Colon (tissue), 2 donors: ENCODE results near the gene NUDT9.
A peak's percentile ranks its signal among the peaks of the same experiment; 100 is the strongest.
"Not testable (repeated sequence)": the region's sequence is repeated elsewhere in the genome, so short reads cannot be mapped to it uniquely, and the experiment has no call there.

Source experiments
- FAIRE-seq: peaks from 2 replicates; lab custom pipeline; 2012; peaks lifted over from hg19 to GRCh38; lab: Jason Lieb, UNC
- donor health status: control.
- donor health status: control.

The NUDT9 gene, protein sequence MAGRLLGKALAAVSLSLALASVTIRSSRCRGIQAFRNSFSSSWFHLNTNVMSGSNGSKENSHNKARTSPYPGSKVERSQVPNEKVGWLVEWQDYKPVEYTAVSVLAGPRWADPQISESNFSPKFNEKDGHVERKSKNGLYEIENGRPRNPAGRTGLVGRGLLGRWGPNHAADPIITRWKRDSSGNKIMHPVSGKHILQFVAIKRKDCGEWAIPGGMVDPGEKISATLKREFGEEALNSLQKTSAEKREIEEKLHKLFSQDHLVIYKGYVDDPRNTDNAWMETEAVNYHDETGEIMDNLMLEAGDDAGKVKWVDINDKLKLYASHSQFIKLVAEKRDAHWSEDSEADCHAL

DNA sequence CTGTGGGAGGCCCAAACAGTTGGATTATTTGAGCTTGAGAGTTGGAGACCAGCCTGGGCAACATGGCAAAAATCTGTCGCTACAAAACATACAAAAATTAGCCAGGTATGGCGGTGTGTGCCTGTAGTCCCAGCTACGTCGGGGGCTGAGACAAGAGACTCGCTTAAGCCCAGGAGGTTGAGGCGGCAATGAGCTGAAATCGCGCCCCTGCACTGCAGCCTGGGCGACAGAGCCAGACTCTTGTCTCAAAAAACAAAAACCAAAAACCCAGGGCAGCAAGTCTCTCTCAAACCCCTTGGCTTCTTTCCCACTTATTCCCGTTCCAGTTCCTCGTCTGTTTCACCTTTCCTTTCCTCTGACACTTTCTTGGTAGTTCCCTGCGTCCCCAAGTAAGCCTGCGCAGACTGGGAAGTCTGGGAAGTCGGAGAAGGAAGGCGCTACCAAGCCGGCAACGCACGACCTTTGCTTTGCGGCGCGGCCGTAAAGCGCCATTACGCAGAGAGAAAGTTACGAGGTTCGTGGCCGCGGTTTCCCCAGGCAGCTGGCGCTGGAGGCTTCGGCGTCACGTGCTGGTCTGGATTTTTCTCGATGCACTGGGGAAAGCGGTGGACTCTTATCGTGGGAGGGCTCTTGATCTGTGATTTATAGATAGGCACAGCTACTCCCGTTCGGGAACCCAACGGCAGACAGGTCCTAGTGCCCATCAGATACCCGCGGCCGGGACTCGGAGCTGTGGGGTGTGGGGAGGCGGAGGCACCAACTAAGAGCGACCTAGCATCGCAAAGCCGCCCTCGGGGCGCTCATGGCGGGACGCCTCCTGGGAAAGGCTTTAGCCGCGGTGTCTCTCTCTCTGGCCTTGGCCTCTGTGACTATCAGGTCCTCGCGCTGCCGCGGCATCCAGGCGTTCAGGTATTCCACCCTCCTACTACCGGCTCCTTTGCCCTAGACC lies at the start of gene NUDT9:
Gene NUDT9, plus strand, starts transcription at position 470 of the 949 bp plus-strand sequence. Its CDS starts 333 bp downstream, at position 803.
- FAIRE-seq, result no peak

DNA sequence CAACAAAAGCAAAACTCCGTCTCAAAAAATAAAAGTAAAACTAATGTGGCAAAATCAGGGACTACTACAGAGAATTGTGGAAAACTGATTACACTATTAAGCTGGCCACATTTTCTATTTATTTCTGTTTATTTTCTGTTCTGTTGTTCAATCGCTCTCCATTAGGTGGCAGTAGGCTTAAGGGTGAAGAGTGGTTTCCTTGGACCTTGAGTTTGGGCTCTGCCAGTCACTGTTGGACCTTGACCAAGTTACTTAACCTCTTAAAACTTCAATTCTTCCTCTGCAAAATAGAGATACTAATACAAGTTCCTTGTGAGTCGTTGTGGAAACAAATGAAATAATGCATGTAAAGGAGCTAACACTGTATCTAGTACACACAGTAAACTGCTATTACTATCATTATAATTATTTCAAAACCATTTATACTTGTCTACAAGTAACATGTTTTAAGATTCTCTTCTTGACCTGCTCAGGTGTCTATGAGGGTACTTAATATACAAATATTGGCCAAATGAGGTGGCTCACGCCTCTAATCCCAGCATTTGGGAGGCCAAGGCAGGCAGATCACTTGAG lies 46.6 kb upstream of the NUDT9 start:
- no peak for FAIRE-seq

DNA sequence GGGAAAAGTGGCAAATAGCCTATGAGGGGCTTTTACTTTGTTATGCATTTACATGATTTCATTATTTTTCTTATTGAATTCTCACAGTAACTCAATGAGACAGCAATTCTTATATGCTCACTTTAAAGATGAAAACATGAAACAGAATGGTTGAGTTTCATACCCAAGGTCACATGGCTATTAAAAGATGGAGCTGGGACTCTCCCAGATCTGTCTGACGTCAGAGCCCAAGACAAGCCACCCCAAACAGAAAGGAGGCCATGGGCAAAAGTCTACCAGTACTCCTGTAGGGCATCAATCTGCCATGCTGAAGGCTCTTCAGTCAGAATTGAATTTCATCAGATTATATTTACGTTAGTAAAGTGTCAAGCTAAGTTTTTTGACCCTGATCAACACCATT lies 44.6 kb upstream of the NUDT9 start:
- FAIRE-seq, result no peak

DNA sequence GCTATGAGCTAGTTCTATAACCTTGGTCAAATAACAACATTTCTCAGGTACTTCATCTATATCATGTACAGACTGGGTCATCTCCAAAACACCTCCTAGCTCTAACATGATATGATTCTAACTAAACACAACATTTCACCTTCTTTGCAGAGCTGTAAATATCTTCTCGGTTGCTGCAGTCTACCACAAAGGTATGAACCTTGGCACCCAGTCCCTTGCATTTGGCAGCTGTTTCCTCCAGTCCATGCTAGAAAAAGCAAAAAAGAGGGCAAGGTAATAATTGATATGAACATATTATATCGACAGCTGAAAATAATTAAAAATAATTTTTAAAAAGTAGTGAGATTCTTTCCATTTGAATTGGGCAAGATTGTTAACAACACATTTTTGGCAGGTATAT lies 40.3 kb upstream of the NUDT9 start:
- FAIRE-seq, result no peak

DNA sequence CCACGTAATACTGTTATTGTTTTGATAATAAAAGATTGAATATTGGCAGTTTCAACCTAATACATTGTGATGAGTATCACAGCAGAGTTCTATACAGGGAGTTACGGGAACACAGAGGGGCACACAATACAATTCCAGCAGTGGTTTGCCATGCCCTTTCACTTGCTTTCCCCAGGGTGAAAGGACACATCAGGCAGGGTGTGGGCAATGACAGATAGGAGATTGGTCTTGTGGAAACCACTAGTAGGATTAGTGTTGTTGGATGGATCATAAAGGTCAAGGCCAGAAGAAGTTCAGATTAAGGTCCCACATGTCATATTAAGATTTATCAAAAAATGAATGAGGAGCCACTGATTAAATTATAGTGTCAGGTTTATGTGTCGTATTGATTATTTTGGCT lies 39.4 kb upstream of the NUDT9 start:
- no peak for FAIRE-seq

DNA sequence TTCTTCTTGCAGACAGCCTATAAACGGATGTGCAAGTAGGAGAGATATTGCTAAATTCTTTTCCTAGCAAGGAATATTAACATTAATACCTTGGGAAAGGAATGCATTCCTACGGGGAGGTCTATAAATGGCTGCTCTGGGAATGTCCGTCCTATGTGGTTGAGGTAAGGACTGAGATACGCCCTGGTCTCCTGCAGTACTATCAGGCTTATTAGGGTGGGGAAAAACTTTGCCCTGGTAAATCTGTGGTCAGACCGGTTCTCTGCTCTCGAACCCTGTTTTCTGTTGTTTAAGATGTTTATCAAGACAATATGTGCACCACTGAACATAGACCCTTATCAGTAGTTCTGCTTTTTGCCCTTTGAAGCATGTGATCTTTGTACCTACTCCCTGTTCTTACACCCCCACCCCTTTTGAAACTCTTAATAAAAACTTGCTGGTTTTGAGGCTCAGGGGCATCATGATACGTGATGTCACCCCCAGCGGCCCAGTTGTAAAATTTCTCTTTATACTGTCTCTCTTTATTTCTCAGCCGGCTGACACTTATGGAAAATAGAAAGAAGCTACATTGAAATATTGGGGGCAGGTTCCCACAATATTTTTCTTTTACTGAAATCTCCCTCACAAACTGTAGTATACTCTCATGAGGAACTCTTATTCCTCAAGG lies 37.8 kb upstream of the NUDT9 start:
- FAIRE-seq, result not testable (repeated sequence)

DNA sequence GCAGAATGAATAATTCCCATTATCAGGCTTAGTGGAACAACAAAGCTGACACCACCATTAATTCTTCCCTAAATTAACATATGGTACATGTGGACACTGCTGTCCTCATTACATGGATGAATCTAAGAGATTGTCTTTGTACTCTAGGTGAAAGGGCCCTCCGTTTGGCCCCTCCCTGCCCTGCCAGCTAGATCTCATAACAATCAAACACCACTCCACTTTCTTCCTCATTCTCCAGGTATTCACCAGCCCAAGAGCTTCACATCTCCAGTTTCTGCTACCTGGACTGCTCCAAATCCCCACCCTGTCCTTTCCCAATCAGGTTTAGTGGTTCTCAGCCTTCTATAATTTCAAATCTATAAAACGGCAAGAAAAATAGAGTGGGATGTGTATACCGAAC lies 35.1 kb upstream of the NUDT9 start:
- no peak for FAIRE-seq

DNA sequence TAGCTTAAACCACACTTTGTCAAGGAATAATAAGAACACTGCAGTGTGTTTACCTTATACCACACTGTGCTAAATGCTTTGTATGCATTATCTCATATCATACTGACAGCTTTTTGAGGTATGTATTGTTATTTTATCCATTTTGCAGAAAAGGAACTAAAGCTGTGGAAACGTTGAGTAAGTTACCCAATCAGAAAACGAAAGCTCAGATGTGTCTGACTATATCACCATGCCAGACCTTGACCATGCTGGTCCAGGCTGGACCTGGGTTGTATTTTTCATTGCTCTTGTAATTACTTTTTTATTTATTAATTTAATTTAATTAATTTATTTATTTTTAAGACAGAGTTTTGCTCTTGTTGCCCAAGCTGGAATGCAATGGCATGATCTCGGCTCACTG lies 33.5 kb upstream of the NUDT9 start:
- FAIRE-seq, result no peak

DNA sequence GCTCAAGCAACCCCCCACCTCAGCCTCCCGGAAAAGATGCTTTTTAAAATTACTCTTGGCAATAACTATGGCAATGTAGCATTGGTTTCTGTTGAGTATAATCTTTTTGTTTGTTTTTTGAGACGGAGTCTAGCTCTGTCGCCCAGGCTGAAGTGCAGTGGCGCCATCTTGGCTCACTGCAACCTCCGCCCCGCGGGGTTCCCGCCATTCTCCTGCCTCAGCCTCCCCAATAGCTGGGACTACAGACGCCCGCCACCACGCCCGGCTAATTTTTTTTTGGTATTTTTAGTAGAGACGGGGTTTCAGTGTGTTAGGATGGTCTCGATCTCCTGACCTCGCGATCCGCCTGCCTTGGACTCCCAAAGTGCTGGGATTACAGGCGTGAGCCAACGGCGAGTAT lies 32.3 kb upstream of the NUDT9 start:
- FAIRE-seq, result not testable (repeated sequence)

DNA sequence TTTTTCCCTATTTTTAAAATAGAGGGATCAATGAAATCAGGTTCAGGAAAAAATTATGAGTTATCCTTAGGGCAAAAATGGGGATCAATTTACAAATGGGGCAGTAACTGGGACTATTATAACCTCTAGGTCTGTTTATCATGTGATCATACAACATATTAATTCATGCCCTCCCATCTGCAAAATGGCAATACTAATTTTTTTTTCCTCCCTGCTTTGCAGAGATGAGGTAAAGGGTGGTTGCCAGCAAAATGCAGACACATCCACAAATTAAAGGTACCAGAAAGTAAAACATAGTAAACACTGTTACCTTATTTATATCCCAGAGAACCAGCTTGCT lies 31.9 kb upstream of the NUDT9 start:
- no peak for FAIRE-seq

DNA sequence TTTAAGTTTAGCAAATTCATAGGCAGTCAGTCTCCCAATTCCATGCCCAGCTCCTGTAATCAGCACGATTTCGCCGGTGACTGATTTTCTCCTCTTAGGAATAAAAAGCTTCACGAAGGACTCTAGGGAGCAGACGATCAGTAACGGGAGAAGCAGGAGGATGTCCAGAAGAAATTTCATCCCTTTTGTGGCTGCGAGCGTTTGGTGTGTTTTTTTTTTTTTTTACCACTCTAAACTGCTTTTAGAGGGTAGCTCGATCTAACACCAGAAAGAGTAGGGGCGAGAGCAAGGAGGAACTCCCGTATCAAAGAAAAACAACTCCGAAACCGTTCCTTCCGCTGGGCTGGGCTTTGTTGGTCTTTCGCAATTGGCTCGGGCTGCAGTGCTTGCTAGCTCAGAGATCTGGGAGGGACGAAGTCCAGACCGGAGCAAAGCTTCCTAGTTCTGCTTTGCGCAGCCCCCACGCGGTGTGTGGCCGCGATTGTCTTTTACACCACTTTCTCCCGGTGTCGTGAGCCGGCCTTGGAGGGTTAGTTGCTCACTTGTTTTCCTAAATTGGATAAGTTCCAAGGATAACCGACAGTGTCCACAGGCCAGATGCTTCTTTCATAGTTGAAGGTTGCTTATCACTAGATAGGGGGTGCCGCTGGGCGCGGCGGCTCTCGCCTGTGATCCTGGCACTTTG lies 31.3 kb upstream of the NUDT9 start, which contains the start of gene HSD17B11:
Gene HSD17B11, minus strand, starts transcription at position 298 of the 685 bp plus-strand sequence. Its CDS starts 118 bp downstream, at position 180.
- peak; percentile 28 for FAIRE-seq

DNA sequence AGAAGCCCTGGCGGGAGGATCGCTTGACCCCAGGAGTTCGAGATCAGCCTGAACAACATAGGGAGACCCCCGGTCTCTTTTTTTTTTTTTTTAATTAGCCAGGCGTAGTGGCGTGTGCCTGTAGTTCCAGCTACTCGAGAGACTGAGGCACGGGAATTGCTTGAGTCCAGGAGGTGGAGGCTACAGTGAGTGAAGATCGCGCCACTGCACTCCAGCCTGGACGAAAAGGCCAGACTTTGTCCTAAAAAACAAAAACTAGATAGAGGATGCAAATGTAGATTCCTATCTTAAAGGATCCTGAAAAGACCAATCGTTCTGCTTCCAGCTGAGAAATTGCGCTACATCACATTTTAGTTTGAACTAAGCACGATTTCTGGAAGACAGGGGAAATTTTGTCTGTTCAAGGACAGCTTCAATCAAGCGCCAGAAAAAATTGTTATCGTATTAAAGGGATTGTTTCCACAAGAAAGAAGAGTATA lies 30.8 kb upstream of the NUDT9 start:
- peak; percentile 69 for FAIRE-seq

DNA sequence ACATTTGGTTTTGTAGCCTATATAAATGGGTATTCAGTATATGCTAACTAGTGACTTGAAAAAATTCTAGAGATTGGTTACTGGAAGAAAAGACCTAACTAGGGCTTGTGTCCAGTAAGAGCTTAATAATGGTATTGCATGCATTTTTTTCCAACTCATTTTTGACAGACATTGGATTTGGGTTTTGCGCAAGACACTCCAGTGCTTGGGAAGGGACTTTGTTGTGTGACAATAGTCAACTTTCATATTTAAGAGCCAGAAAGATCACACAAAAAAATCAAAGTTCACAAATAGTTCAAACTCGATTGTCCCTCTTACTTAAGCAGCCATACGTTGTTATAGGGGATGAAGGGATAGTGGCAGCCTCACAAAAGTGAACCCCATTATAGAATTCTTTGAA lies 30.2 kb upstream of the NUDT9 start:
- FAIRE-seq, result no peak

DNA sequence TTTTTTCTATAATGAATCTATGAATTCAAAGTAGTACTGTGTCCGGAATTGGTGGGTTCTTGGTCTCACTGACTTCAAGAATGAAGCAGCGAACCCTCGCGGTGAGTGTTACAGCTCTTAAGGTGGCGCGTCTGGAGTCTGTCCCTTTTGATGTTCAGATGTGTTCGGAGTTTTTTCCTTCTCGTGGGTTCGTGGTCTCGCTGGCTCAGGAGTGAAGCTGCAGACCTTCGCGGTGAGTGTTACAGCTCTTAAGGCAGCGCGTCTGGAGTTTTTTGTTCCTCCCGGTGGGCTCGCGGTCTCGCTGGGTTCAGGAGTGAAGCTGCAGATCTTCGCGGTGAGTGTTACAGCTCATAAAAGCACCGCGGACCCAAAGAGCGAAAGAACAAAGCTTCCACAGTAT lies 27.3 kb upstream of the NUDT9 start:
- FAIRE-seq, result not testable (repeated sequence)

DNA sequence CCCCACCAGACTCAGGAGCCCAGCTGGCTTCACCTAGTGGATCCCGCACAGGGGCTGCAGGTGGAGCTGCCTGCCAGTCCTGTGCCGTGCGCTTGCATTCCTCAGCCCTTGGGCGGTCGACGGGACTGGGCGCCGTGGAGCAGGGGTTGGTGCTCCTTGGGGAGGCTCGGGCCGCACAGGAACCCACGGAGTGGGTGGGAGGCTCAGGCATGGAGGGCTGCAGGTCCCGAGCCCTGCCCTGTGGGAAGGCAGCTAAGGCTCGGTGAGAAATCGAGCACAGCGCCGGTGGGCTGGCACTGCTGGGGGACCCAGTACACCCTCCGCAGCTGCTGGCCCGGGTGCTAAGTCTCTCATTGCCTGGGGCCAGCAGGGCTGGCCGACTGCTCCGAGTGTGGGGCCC lies 26.5 kb upstream of the NUDT9 start:
- FAIRE-seq, result not testable (repeated sequence)

DNA sequence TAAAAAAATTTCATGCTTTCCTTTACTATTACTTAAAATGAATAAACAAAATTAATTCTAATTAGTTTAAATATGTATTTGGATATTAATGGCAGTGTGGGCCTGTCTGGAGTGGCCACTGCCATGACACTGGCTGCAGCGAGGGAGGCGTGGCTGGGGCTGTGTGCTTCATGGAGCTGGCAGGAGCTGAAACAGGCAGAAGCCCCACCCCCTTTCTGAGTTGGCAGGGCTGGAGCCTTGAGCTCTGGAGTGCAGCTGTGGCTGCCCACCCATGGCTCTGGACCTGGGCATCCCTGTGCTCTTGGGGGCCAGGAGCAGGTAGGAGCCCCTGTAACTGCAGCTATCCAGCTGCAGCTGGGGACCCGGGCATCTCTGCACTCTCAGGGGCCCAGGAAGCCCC lies 23.2 kb upstream of the NUDT9 start:
- FAIRE-seq, result no peak

DNA sequence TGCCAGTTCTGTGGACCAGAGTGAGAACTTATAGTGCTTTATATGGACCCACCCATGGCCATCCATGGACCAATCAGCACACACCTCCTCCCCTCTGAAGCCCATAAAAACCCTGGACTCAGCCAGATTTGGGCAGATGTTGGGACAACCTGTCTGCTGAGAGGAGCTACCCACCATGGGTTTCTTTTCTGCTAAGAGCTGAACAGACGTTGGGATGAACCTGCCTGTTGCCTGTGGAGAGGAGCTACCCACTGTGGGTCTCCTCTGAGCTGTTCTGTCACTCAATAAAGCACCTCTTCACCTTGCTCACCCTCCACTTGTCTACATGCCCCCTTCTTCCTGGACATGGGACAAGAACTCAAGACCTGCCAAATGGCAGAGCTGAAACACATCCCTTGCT lies 22.4 kb upstream of the NUDT9 start:
- no peak for FAIRE-seq

DNA sequence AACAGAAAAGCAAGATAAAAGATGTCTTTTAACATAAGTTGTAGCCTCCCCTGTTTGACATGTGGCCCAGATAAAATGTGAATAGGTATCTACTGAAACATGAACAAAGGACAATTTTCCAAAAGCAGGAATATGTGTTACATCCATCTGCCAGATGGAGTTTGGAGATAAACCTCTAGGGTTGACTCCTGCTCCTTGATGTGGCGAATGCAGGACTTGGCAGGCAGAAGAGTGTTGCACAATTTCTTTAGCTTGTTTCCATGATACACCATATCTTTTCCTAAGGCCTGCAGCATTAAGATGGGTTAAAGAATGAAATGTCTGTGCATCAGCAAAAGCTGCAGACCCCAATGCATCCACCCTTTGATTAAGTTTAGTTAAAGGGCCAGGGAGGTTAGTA lies 18.6 kb upstream of the NUDT9 start:
- FAIRE-seq, result not testable (repeated sequence)

DNA sequence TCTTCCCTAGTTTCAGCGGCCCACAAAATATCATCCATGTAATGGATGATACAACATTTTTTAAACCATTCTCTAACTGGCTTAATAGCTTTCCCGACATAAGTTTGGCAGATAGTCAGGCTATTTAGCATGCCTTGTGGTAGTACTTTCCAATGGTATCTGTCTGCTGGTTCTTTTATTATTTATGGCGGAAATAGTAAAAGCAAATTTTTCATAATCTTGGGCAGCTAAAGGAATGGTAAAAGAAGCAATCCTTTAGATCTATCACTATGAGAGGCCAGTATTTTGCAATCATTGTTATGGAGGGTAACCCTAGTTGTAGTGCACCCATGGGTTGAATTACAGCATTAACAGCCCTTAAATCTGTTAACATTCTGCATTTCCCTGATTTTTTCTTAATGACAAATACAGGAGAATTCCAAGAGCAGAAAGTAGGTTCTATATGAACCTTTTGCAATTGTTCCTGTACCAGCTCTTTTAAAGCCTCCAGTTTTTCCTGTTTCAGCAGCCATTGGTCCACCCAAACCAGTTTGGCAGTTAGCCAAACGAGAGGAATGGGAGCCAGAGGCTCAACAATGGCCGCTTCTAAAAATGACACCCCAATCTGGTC lies 17.1 kb upstream of the NUDT9 start:
- FAIRE-seq, result no peak

DNA sequence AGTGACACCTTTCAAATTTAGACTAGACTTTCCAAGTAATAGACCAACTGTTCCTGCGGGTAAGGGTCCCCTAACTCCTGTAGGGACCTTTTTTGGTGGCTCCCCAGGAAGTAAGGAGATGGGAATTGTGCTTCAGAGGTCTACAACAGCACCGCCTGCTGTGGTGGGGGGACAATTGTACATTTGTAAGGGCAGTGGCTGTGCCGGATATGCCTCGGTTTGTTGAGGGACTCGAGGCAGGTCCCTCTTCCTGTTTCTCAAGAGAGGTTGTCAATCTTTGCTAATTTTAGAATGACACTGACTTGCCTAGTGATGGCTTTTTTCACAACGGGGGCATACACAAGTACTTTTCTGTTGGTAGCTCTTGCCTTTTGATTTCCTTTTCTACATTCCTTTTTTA lies 15.9 kb upstream of the NUDT9 start:
- FAIRE-seq, result no peak

DNA sequence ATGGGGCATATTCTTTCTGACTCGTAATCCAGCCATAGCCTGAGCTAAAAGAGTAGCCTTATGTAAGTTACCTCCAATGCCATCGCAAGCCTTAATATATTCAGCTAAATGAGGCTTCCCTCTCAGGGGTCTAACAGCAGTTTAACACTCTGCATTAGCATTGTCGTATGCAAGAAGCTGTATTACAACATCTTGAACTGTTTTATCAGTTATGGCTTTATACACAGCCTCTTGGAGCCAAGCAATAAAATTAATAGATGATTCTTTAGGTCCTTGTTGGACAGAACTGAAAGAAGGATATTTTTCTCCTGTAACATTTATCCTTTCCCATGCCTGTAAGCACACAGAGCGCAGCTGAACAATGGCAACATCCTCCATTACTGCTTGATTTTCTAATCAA lies 15.5 kb upstream of the NUDT9 start:
- not testable (repeated sequence) for FAIRE-seq
